ENCODE data around the gene KANSL1.
"Not testable (repeated sequence)": the region's sequence is repeated elsewhere in the genome, so short reads cannot be mapped to it uniquely, and the experiment has no call there.

Gene KANSL1

DNA sequence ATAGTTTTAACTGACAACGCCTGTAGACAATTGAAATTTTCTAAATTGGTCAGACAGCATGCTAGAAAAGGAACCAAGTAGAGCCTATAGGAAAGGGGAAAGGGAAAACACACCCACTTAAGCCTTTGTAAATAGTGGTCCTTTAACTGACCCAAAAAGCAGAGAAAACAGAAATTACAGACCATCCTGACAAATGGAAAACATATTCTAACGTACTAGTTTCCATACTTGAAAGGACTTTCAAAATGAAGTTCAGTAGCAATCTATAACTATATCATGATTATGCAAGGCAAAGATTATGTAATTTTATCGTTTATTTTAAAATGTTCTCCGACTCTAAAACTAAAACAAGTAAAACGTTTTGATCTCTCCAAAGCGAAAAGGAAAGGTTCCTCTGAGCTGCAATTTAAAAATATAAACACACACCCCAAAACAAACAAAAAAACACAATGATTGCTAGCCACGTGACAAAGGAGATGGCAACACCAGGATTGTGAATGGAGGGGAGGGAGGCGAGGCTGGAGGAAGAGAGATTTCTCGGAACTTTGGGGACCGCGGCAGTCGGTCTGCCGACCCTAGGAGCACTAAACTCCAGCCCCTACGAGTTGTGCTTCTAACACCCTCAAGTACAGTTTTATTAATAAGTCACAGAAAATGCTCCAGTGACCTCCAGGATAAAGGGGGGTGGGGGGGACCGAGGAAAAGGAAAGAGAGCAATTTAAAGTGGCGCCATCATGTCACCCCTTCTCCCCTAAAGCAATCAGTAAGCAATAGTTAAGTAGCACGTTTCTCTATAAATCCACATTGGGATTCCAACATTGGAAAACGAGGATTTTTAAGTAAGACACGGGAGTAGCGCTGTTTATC lies 1.7 kb downstream of the KANSL1 start:
- peak overlapping the region; percentile 76 for H3K4me3 ChIP-seq (ENCODE audit: control insufficient read depth, low read depth, low read length)
- DNase-seq (ENCODE audit: low read depth), result no peak
- TF ChIP-seq, protein P1, sequence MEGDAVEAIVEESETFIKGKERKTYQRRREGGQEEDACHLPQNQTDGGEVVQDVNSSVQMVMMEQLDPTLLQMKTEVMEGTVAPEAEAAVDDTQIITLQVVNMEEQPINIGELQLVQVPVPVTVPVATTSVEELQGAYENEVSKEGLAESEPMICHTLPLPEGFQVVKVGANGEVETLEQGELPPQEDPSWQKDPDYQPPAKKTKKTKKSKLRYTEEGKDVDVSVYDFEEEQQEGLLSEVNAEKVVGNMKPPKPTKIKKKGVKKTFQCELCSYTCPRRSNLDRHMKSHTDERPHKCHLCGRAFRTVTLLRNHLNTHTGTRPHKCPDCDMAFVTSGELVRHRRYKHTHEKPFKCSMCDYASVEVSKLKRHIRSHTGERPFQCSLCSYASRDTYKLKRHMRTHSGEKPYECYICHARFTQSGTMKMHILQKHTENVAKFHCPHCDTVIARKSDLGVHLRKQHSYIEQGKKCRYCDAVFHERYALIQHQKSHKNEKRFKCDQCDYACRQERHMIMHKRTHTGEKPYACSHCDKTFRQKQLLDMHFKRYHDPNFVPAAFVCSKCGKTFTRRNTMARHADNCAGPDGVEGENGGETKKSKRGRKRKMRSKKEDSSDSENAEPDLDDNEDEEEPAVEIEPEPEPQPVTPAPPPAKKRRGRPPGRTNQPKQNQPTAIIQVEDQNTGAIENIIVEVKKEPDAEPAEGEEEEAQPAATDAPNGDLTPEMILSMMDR (conservative IDR thresholded peaks at IDR 0.05; ENCODE audit: control insufficient read depth, insufficient read depth, low read depth, low read length), result no peak

DNA sequence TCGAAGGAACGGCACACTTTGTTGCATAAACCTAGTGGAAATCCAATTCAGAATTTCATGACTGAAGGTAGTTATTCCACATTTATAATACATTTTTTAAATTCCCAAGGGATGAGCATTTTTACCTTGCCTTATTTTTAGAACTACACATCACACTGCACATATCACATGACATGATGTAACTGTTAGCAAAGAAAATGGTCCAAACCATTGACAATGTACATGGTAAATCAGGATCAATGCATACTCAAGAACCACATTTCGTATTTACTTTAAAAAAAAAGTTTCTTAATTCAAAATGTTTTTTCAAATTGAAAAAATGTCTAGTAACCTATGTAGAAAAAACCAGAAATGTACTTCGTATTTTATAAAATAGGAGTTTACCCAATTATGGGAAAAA lies 2.5 kb downstream of the KANSL1 start:
- no peak for DNase-seq (ENCODE audit: low read depth)
- H3K4me3 ChIP-seq (ENCODE audit: control insufficient read depth, low read depth, low read length), result peak overlapping the region; percentile 76
- TF ChIP-seq, protein P1 (conservative IDR thresholded peaks at IDR 0.05; ENCODE audit: control insufficient read depth, insufficient read depth, low read depth, low read length), result no peak

DNA sequence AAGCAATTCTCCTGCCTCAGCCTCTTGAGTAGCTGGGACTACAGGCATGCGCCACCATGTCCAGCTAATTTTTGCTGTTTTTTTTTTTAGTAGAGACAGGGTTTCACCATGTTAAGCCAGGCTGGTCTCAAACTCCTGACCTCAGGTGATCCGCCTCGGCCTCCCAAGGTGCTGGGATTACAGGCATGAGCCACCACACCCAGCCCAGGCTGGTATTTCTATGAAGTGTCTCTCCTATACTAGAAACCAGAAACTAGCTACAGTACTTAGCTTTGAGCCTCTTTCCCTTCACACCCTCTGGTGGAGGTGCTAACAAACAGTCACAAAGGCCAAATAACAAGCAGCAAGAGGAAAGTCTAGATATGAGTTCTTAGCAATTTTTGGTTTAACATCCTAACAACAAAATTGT lies 6.4 kb downstream of the KANSL1 start:
- not testable (repeated sequence) for DNase-seq (ENCODE audit: low read depth); H3K4me3 ChIP-seq (ENCODE audit: control insufficient read depth, low read depth, low read length)
- TF ChIP-seq, protein P1 (conservative IDR thresholded peaks at IDR 0.05; ENCODE audit: control insufficient read depth, insufficient read depth, low read depth, low read length), result peak; percentile 20

DNA sequence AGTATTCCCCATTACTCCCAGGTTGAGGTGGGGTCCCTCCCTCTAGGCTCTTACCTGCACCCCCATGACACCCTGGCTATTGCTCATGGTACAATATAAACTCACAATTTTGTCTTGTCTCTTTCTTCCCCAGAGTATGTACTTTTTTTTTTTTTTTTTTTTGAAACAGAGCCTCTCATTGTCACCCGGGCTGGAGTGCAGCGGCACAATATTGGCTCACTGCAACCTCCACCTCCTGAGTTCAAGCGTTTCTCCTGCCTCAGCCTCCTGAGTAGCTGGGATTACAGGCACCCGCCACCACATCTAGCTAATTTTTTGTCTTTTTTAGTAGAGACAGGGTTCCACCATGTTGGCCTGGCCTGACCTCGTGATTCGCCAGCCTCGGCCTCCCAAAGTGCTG lies 8.5 kb downstream of the KANSL1 start:
- DNase-seq (ENCODE audit: low read depth), result no peak
- TF ChIP-seq, protein P1 (conservative IDR thresholded peaks at IDR 0.05; ENCODE audit: control insufficient read depth, insufficient read depth, low read depth, low read length), result no peak
- no peak overlapping the region for H3K4me3 ChIP-seq (ENCODE audit: control insufficient read depth, low read depth, low read length)

DNA sequence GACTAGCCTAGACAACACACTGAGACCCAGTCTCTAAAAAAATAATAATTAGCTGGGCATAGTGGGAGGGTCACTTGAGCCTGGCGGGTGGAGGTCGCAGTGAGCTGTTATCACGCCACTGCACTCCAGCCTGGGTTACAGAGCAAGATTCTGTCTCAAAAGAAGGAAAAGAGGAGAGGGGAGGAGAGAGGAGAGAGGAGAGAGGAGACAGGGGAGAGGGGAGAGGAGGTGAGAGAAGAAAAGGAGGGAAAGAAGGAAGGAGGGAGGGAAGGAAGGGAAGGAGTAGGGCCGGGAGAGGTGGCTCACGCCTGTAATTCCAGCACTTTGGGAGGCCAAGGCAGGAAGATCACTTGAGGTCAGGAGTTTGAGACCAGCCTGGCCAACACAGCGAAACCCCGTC lies 9.8 kb downstream of the KANSL1 start:
- H3K4me3 ChIP-seq (ENCODE audit: control insufficient read depth, low read depth, low read length); DNase-seq (ENCODE audit: low read depth): not testable (repeated sequence)

DNA sequence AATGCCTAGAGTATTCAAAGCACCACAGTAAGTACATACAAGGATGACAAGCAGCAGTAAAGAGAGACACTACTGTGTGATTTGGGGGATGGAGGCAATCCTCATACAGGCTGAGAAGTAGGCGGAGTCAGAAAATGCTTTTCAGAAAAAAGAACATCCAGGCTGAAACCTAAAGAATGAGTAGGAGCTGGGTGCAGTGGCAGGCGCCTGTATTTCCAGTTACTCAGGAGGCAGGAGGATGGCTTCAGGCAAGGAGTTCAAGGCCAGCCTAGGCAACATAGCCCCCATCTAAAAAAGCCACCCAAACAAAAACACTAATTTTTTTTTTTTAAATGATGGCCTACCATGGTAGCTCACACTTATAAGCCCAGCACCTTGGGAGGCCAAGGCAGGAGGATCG lies 10.3 kb downstream of the KANSL1 start:
- H3K4me3 ChIP-seq (ENCODE audit: control insufficient read depth, low read depth, low read length), result no peak overlapping the region
- DNase-seq (ENCODE audit: low read depth), result no peak
- TF ChIP-seq, protein P1 (conservative IDR thresholded peaks at IDR 0.05; ENCODE audit: control insufficient read depth, insufficient read depth, low read depth, low read length), result no peak

DNA sequence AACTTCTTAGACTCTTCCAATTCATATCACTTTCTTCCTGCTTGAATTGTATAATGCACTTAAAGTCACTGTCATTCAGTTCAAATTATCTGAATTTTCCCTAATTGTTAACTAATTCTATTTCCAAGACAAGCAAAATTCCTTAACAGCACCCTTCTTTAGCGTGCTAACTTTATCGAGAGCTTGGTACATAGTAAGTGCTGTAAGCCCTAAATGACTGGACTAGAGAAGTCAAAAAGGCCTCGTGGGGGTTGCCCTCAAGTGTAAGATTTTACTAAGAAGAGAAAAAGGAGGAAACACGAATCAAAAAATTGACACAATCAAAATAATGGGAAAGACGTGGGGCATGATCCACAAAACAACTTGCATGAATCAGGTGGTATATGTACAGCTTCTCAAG lies 11.3 kb downstream of the KANSL1 start:
- TF ChIP-seq, protein P1 (conservative IDR thresholded peaks at IDR 0.05; ENCODE audit: control insufficient read depth, insufficient read depth, low read depth, low read length), result no peak
- H3K4me3 ChIP-seq (ENCODE audit: control insufficient read depth, low read depth, low read length), result no peak overlapping the region
- no peak for DNase-seq (ENCODE audit: low read depth)

DNA sequence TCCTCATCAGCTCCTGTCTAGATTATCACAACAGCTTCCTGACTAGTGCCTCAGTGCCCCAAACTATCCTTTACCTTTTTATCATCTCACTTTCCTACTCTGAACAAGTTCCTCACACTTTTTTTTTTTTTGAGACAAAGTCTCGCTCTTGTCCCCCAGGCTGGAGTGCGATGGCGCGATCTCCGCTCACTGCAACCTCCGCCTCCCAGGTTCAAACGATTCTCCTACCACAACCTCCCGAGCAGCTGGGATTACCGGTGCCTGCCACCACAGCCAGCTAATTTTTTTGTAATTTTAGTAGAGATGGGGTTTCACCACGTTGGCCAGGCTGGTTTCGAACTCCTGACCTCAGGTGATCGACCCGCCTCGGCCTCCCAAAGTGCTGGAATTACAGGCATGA lies 11.9 kb downstream of the KANSL1 start:
- not testable (repeated sequence) for DNase-seq (ENCODE audit: low read depth); H3K4me3 ChIP-seq (ENCODE audit: control insufficient read depth, low read depth, low read length)

Data from fibroblast of mammary gland (primary cell).